Ishikawa (cell line): ENCODE results near the gene COL4A2.

ENCODE experiments used
- CEBPB ChIP-seq: IDR thresholded peaks from 2 replicates; pipeline ENCODE4 v1.6.1; 2012
- ZBTB7A ChIP-seq: IDR thresholded peaks from 2 replicates; pipeline ENCODE4 v1.6.1; 2012; ENCODE audit warnings: low read depth
- TF ChIP-seq, protein P1 (sequence below): IDR thresholded peaks from 2 replicates; pipeline ENCODE4 v1.6.1; 2012

DNA sequence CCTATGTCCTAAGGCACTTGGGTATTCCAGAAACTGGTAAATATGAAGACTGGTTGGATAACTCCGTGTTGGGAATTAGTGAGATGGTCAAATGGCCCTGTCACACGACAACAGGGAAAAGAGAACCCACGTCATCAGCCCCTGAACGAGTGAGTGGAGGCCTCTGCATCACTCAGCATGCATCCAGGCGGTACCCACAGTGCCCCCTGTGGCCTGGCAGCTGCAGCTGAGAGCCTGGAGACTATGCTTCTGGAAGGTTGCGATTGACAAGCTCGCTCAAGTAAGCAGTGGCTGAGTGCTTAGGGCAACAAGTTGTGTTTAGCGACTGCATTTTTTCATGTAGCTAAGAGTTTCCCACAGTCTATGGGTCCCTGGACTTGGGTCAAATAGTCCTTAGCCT is 55.9 kb downstream of the COL4A2 start:
- no peak for TF ChIP-seq CEBPB
- no peak for TF ChIP-seq ZBTB7A
- TF ChIP-seq, protein P1, sequence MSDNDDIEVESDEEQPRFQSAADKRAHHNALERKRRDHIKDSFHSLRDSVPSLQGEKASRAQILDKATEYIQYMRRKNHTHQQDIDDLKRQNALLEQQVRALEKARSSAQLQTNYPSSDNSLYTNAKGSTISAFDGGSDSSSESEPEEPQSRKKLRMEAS = no peak
